Trophoblast cell (in vitro differentiated cells and primary cell): ENCODE measurements around the gene COL1A1.

Source experiments
- DNase-seq, 2 donors: peaks; one replicate each; pipeline ENCODE4 v3.0.0-alpha.2; 2016
- H2AFZ ChIP-seq: 2 replicates; pipeline ENCODE4 v1.6.1; 2013; ENCODE audit warnings: low read length, moderate library complexity, mild to moderate bottlenecking; ENCODE audit not compliant: insufficient read depth, poor library complexity
- H2AK5ac ChIP-seq: 2 replicates; pipeline ENCODE4 v1.6.1; 2013; ENCODE audit warnings: mild to moderate bottlenecking, low read length
- H2BK120ac ChIP-seq: 2 replicates; pipeline ENCODE4 v1.6.1; 2013; ENCODE audit warnings: low read length, mild to moderate bottlenecking, moderate library complexity; ENCODE audit not compliant: insufficient read depth, poor library complexity
- H2BK12ac ChIP-seq: 2 replicates; pipeline ENCODE4 v1.6.1; 2013; ENCODE audit warnings: mild to moderate bottlenecking, low read length, moderate library complexity
- H2BK5ac ChIP-seq: 2 replicates; pipeline ENCODE4 v1.6.1; 2013; ENCODE audit warnings: low read length, low read depth, moderate library complexity, mild to moderate bottlenecking; ENCODE audit not compliant: poor library complexity
- H3K14ac ChIP-seq: 2 replicates; pipeline ENCODE4 v1.6.1; 2013; ENCODE audit warnings: mild to moderate bottlenecking, low read length
- H3K18ac ChIP-seq: 2 replicates; pipeline ENCODE4 v1.6.1; 2013; ENCODE audit warnings: mild to moderate bottlenecking, low read length
- H3K23ac ChIP-seq: 2 replicates; pipeline ENCODE4 v1.6.1; 2013; ENCODE audit warnings: low read length
- H3K27ac ChIP-seq: 2 replicates; pipeline ENCODE4 v1.5.1; 2013; ENCODE audit warnings: low read depth, mild to moderate bottlenecking, inconsistent platforms, low read length, moderate library complexity
- H3K27me3 ChIP-seq: 2 replicates; pipeline ENCODE4 v1.6.1; 2013; ENCODE audit warnings: inconsistent platforms, mild to moderate bottlenecking, low read length, moderate library complexity; ENCODE audit not compliant: insufficient read depth
- H3K36me3 ChIP-seq, 2 experiments: 1 replicate in 1 of 2; 2 replicates in 1 of 2; pipeline ENCODE4 v1.6.1; 2013; ENCODE audit warnings: low read length in 2 of 2, mild to moderate bottlenecking in 2 of 2, moderate library complexity in 1 of 2; ENCODE audit not compliant: insufficient read depth in 2 of 2, control insufficient read depth in 1 of 2
- H3K4ac ChIP-seq: 2 replicates; pipeline ENCODE4 v1.6.1; 2013; ENCODE audit warnings: low read depth, mild to moderate bottlenecking, low read length, moderate library complexity
- H3K4me1 ChIP-seq, 2 experiments: 1 replicate in 1 of 2; 2 replicates in 1 of 2; pipeline ENCODE4 v1.6.1; 2013; ENCODE audit warnings: low read length in 2 of 2, mild to moderate bottlenecking in 2 of 2, moderate library complexity in 1 of 2; ENCODE audit not compliant: insufficient read depth in 2 of 2, control insufficient read depth in 1 of 2
- H3K4me2 ChIP-seq: 2 replicates; pipeline ENCODE4 v1.6.1; 2013; ENCODE audit warnings: inconsistent platforms, mild to moderate bottlenecking, low read length, moderate library complexity
- H3K4me3 ChIP-seq: 2 replicates; pipeline ENCODE4 v1.5.1; 2013; ENCODE audit warnings: mild to moderate bottlenecking, low read depth, low read length, inconsistent platforms
- H3K79me1 ChIP-seq: one replicate; pipeline ENCODE4 v1.6.1; 2013; ENCODE audit warnings: low read length
- H3K79me2 ChIP-seq: 2 replicates; pipeline ENCODE4 v1.6.1; 2013; ENCODE audit warnings: low read length, mild to moderate bottlenecking; ENCODE audit not compliant: control insufficient read depth, insufficient read depth, poor library complexity
- H3K9ac ChIP-seq: 2 replicates; pipeline ENCODE4 v1.6.1; 2013; ENCODE audit warnings: mild to moderate bottlenecking, low read length
- H3K9me3 ChIP-seq: 2 replicates; pipeline ENCODE4 v1.6.1; 2013; ENCODE audit warnings: low read depth, mild to moderate bottlenecking, control low read depth, inconsistent platforms, low read length; ENCODE audit not compliant: insufficient read depth
- H4K12ac ChIP-seq: 2 replicates; pipeline ENCODE4 v1.6.1; 2013; ENCODE audit warnings: low read depth, mild to moderate bottlenecking, low read length, moderate library complexity
- H4K8ac ChIP-seq: 2 replicates; pipeline ENCODE4 v1.6.1; 2013; ENCODE audit warnings: low read depth, mild to moderate bottlenecking, low read length, moderate library complexity
- H4K91ac ChIP-seq: one replicate; pipeline ENCODE4 v1.6.1; 2013; ENCODE audit warnings: low read depth, mild to moderate bottlenecking, low read length, moderate library complexity
- WGBS: extraction: QIAGEN DNeasy Blood & Tissue Kit; methylation state at CpG from one replicate; pipeline ENCODE4 v1.1.7; 2013; ENCODE audit warnings: missing lambda C conversion rate; ENCODE audit not compliant: insufficient read length, insufficient coverage; ENCODE audit errors: extremely low coverage; 5-methylcytosine and 5-hydroxymethylcytosine counted together

The COL1A1 gene

GRCh38 chr17:50210240-50211225 is 9.1 kb upstream of the COL1A1 start:
- peak in 1 of 2 donors; percentile 13 for DNase-seq
- Histone ChIP-seq H3K23ac (no peak overlapping the region), H3K4me3 (no peak overlapping the region), H4K12ac (peak overlapping the region; percentile 63), H3K27ac (peak overlapping the region; percentile 98), H3K4me2 (peak overlapping the region; percentile 54), H2AFZ (peak overlapping the region; percentile 48), H2AK5ac (peak overlapping the region; percentile 78), H2BK12ac (peak overlapping the region; percentile 62), H3K79me2 (peaks cover 9% of the 10 kb centered on the region), H3K4me1 (peaks cover 56 to 67% of the 10 kb centered on the region in 2 experiments), H3K9me3 (no peaks in the 10 kb centered on the region), H4K8ac (peak overlapping the region; percentile 88), H2BK5ac (peak overlapping the region; percentile 95), H3K36me3 (no peaks in the 10 kb centered on the region), H2BK120ac (peak overlapping the region; percentile 98), H3K4ac (peak overlapping the region; percentile 88), H3K9ac (peak overlapping the region; percentile 20), H3K14ac (peak overlapping the region; percentile 96), H3K27me3 (no peaks in the 10 kb centered on the region), H3K79me1 (peaks cover 64% of the 10 kb centered on the region), H4K91ac (peak overlapping the region; percentile 99), H3K18ac (peak overlapping the region; percentile 91)
- no CpG with 5 or more reads among the region's 26 CpGs for WGBS

DNA sequence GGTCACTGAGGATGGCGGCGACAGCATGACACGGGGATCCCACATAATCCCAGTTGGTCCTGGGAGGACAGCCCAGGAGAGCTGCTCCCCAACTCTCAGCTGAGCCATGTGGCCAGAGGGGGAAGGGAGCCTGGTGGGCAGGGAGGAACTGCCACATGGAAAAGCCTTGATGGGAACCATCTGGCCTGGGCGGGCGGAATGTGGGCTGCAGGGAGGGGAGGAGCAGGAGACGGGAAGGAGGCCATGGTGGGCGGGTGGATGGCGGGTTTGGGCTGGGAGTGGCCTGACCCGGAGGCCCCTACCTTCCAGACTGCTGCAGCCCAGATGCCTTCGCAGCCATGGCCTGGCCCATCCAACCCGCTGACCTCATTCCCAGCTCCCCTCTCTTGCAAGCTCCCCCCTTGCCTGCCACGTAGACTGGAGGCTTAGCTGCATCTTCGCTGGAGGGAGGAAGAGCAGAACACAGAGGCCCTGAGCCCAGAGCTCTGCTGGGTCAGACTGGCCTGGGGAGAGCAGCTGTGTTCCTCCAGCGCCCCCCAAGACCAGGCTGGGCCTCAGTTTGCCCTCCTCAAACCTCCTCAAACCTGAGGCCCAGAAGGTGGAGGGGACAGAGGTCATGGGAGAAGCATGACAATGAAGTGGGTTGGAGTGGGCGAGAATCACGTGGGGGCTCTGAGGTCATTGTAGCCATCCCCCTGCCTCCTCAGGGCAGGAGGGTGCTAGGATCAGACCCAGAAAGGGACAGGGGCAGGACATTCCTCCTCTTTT is 8.2 kb upstream of the COL1A1 start:
- Histone ChIP-seq H3K14ac (peak overlapping the region; percentile 96), H4K12ac (peak overlapping the region; percentile 39), H3K79me1 (peaks cover 68% of the 10 kb centered on the region), H3K4me1 (peaks cover 60 to 71% of the 10 kb centered on the region in 2 experiments), H2AK5ac (peak overlapping the region; percentile 90), H3K23ac (no peak overlapping the region), H3K9me3 (no peaks in the 10 kb centered on the region), H3K36me3 (no peaks in the 10 kb centered on the region), H4K8ac (peak overlapping the region; percentile 88), H3K27me3 (no peaks in the 10 kb centered on the region), H3K4me3 (no peak overlapping the region), H3K27ac (peak overlapping the region; percentile 96), H3K4me2 (peak overlapping the region; percentile 34), H2AFZ (peak overlapping the region; percentile 46), H2BK5ac (peak overlapping the region; percentile 86), H3K18ac (peak overlapping the region; percentile 47), H3K4ac (peak overlapping the region; percentile 88), H3K9ac (peak overlapping the region; percentile 21), H3K79me2 (peaks cover 9% of the 10 kb centered on the region), H2BK120ac (peak overlapping the region; percentile 98), H2BK12ac (peak overlapping the region; percentile 86), H4K91ac (peak overlapping the region; percentile 99)
- peak in 1 of 2 donors; percentile 6 for DNase-seq
- no CpG with 5 or more reads among the region's 16 CpGs for WGBS

GRCh38 chr17:50209133-50209471 is 7.7 kb upstream of the COL1A1 start:
- Histone ChIP-seq H4K12ac (no peak overlapping the region), H3K9ac (no peak overlapping the region)
- no CpG with 5 or more reads among the region's 6 CpGs for WGBS

DNA sequence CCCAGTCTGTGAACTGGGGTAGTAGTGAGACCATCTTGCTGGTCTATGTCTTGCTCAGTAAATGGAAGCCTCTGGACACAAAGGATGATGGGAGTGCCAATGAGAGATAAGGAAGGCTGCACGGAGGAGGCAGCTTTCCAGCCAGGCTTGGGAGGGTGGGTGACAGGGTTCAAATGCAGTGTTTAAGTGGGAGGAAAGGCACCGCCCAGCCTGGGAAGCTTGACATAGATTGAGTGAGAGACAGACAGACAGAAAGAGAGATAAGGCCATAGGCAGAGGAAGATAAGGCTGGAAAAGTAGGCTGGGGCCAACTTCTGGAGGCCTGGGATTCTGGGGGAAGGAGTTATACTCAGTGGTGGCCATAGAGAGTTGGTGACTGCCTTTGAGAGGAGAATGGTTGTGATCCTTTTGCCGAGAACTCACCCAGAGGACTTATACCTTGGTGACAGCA is 7.2 kb upstream of the COL1A1 start:
- Histone ChIP-seq H3K23ac (no peak overlapping the region), H2AFZ (peak overlapping the region; percentile 38), H3K36me3 (no peaks in the 10 kb centered on the region), H3K9ac (no peak overlapping the region), H3K18ac (peak overlapping the region; percentile 9), H2BK12ac (peak overlapping the region; percentile 95), H4K91ac (peak overlapping the region; percentile 96), H3K14ac (peak overlapping the region; percentile 89), H3K4me3 (no peak overlapping the region), H2BK5ac (peak overlapping the region; percentile 86), H3K27me3 (no peaks in the 10 kb centered on the region), H3K9me3 (no peaks in the 10 kb centered on the region), H3K79me2 (peaks cover 10% of the 10 kb centered on the region), H2AK5ac (peak overlapping the region; percentile 97), H3K4me2 (no peak overlapping the region), H3K4me1 (peaks cover 65 to 73% of the 10 kb centered on the region in 2 experiments), H4K12ac (no peak overlapping the region), H3K27ac (peak overlapping the region; percentile 89), H3K4ac (peak overlapping the region; percentile 48), H2BK120ac (peak overlapping the region; percentile 88), H4K8ac (peak overlapping the region; percentile 37), H3K79me1 (peaks cover 68% of the 10 kb centered on the region)
- no CpG with 5 or more reads among the region's 3 CpGs for WGBS
- no peak for DNase-seq

More at GRCh38 chr17:50209133-50209471, 7.7 kb upstream of the COL1A1 start:
- Histone ChIP-seq H3K23ac (no peak overlapping the region), H3K9me3 (no peaks in the 10 kb centered on the region), H4K8ac (peak overlapping the region; percentile 56), H3K27me3 (no peaks in the 10 kb centered on the region), H2AFZ (peak overlapping the region; percentile 46), H4K91ac (peak overlapping the region; percentile 96), H3K79me2 (peaks cover 9% of the 10 kb centered on the region), H3K36me3 (no peaks in the 10 kb centered on the region), H2BK5ac (peak overlapping the region; percentile 86), H3K4ac (peak overlapping the region; percentile 48), H2BK120ac (peak overlapping the region; percentile 88), H2AK5ac (peak overlapping the region; percentile 97), H3K4me2 (peak overlapping the region; percentile 19), H3K18ac (peak overlapping the region; percentile 36), H3K4me1 (peaks cover 61 to 70% of the 10 kb centered on the region in 2 experiments), H3K14ac (peak overlapping the region; percentile 89), H3K27ac (peak overlapping the region; percentile 89), H2BK12ac (peak overlapping the region; percentile 95), H3K79me1 (peaks cover 65% of the 10 kb centered on the region), H3K4me3 (no peak overlapping the region)
- no peak for DNase-seq
